ENCODE data around the gene FAU.

- TF ChIP-seq TCF4 (CRISPR knock-in tag; IDR thresholded peaks at IDR 0.05; ENCODE audit: borderline replicate concordance) (no peak), ARNTL (CRISPR knock-in tag; IDR thresholded peaks at IDR 0.05; ENCODE audit: borderline replicate concordance, low read depth) (no peak)
These were observed 34.1 kb downstream of the FAU start for GRCh38 chr11:65087827-65088226.
